H9 (cell line): Measurements from ENCODE around the gene OR5B3. TPM values are rescaled to one million over a fixed set of nuclear protein-coding genes. Genes with fewer than 3 reads are reported as not detected.

ENCODE experiments used
- DNase-seq: peaks from one replicate; pipeline ENCODE4 v3.0.0-alpha.2; 2017
- H2AFZ ChIP-seq: one replicate; pipeline ENCODE4 v1.6.1; 2013; ENCODE audit warnings: mild to moderate bottlenecking, low read length, control low read depth, moderate library complexity
- H2AK5ac ChIP-seq: 2 replicates; pipeline ENCODE4 v1.6.1; 2013; ENCODE audit warnings: low read length, control low read depth, mixed read lengths; ENCODE audit not compliant: insufficient read length
- H2BK120ac ChIP-seq: one replicate; pipeline ENCODE4 v1.6.1; 2013; ENCODE audit warnings: low read depth, mild to moderate bottlenecking, low read length, control low read depth, inconsistent platforms; ENCODE audit not compliant: poor library complexity, severe bottlenecking
- H2BK12ac ChIP-seq: 2 replicates; pipeline ENCODE4 v1.6.1; 2013; ENCODE audit warnings: low read length, control low read depth, mixed read lengths, low read depth; ENCODE audit not compliant: insufficient read length
- H2BK15ac ChIP-seq: 2 replicates; pipeline ENCODE4 v1.6.1; 2013; ENCODE audit warnings: low read depth, low read length, control low read depth
- H2BK20ac ChIP-seq: one replicate; pipeline ENCODE4 v1.6.1; 2013; ENCODE audit warnings: low read depth, mild to moderate bottlenecking, low read length, control low read depth, inconsistent platforms; ENCODE audit not compliant: poor library complexity, severe bottlenecking
- H2BK5ac ChIP-seq: 2 replicates; pipeline ENCODE4 v1.6.1; 2013; ENCODE audit warnings: low read length, control low read depth, mixed read lengths; ENCODE audit not compliant: insufficient read length
- H3K14ac ChIP-seq: 2 replicates; pipeline ENCODE4 v1.6.1; 2013; ENCODE audit warnings: low read length, control low read depth; ENCODE audit not compliant: insufficient read depth
- H3K18ac ChIP-seq: 2 replicates; pipeline ENCODE4 v1.6.1; 2013; ENCODE audit warnings: low read depth, mild to moderate bottlenecking, mixed read lengths, low read length, control low read depth; ENCODE audit not compliant: insufficient read length
- H3K23ac ChIP-seq: 2 replicates; pipeline ENCODE4 v1.6.1; 2013; ENCODE audit warnings: low read length, control low read depth, mixed read lengths, low read depth; ENCODE audit not compliant: insufficient read length
- H3K23me2 ChIP-seq: 2 replicates; pipeline ENCODE4 v1.6.1; 2013; ENCODE audit warnings: low read depth, mild to moderate bottlenecking, mixed read lengths, low read length, control low read depth; ENCODE audit not compliant: insufficient read length, poor library complexity, severe bottlenecking
- H3K27ac ChIP-seq: 2 replicates; pipeline ENCODE4 v1.5.1; 2013; ENCODE audit warnings: low read length, control low read depth, mixed read lengths, low read depth; ENCODE audit not compliant: insufficient read length
- H3K27me3 ChIP-seq: 2 replicates; pipeline ENCODE4 v1.6.1; 2013; ENCODE audit warnings: low read length, control low read depth, inconsistent platforms; ENCODE audit not compliant: insufficient read depth
- H3K4ac ChIP-seq: 2 replicates; pipeline ENCODE4 v1.6.1; 2013; ENCODE audit warnings: low read depth, mild to moderate bottlenecking, control low read depth, inconsistent platforms, low read length, moderate library complexity
- H3K4me1 ChIP-seq: 2 replicates; pipeline ENCODE4 v1.6.1; 2013; ENCODE audit warnings: low read length, control low read depth, inconsistent platforms; ENCODE audit not compliant: insufficient read depth
- H3K4me2 ChIP-seq: 2 replicates; pipeline ENCODE4 v1.6.1; 2013; ENCODE audit warnings: low read length, control low read depth, mixed read lengths; ENCODE audit not compliant: insufficient read length, insufficient read depth
- H3K56ac ChIP-seq: 2 replicates; pipeline ENCODE4 v1.6.1; 2013; ENCODE audit warnings: low read depth, mild to moderate bottlenecking, mixed read lengths, low read length, control low read depth; ENCODE audit not compliant: insufficient read length
- H3K79me1 ChIP-seq: 2 replicates; pipeline ENCODE4 v1.6.1; 2013; ENCODE audit warnings: low read depth, mild to moderate bottlenecking, moderate library complexity, low read length, control low read depth, inconsistent platforms; ENCODE audit not compliant: insufficient read depth, poor library complexity, severe bottlenecking
- H3K79me2 ChIP-seq: 2 replicates; pipeline ENCODE4 v1.6.1; 2013; ENCODE audit warnings: low read length, control low read depth, inconsistent platforms; ENCODE audit not compliant: insufficient read depth
- H3K9ac ChIP-seq: 2 replicates; pipeline ENCODE4 v1.6.1; 2013; ENCODE audit warnings: low read length, control low read depth, mixed read lengths; ENCODE audit not compliant: insufficient read length; ENCODE audit errors: extremely low read depth
- H3K9me3 ChIP-seq: one replicate; pipeline ENCODE4 v1.6.1; 2013; ENCODE audit warnings: low read depth, low read length, inconsistent platforms; ENCODE audit not compliant: control insufficient read depth
- H3T11ph ChIP-seq: one replicate; pipeline ENCODE4 v1.6.1; 2013; ENCODE audit warnings: mild to moderate bottlenecking, low read length, control low read depth, inconsistent platforms
- H4K20me1 ChIP-seq: one replicate; pipeline ENCODE4 v1.6.1; 2013; ENCODE audit not compliant: control insufficient read depth, insufficient read length, insufficient read depth
- H4K5ac ChIP-seq: 2 replicates; pipeline ENCODE4 v1.6.1; 2013; ENCODE audit warnings: low read depth, mild to moderate bottlenecking, mixed read lengths, low read length, control low read depth; ENCODE audit not compliant: insufficient read length
- H4K8ac ChIP-seq: replicated peaks from 2 replicates; pipeline ENCODE4 v1.6.1; 2013; ENCODE audit warnings: low read length, control low read depth, mixed read lengths, low read depth; ENCODE audit not compliant: insufficient read length
- H4K91ac ChIP-seq: 2 replicates; pipeline ENCODE4 v1.6.1; 2013; ENCODE audit warnings: low read depth, mild to moderate bottlenecking, moderate library complexity, mixed read lengths, low read length, control low read depth; ENCODE audit not compliant: insufficient read length
- H3K27ac Mint-ChIP-seq, 3 experiments: 2 replicates in 2 of 3; 3 replicates in 1 of 3; pipeline ENCODE4 v1.8.0; 2020 to 2021; ENCODE audit warnings: mixed read lengths in 3 of 3, mild to moderate bottlenecking in 1 of 3, moderate library complexity in 1 of 3
- H3K27me3 Mint-ChIP-seq: 2 replicates; pipeline ENCODE4 v1.8.0; 2021; ENCODE audit warnings: low read depth, mild to moderate bottlenecking, moderate library complexity, mixed read lengths
- H3K36me3 Mint-ChIP-seq, 3 experiments: 2 replicates in 2 of 3; 3 replicates in 1 of 3; pipeline ENCODE4 v1.8.0; 2020 to 2021; ENCODE audit warnings: low read depth in 3 of 3, mixed read lengths in 3 of 3; ENCODE audit not compliant: insufficient read depth in 1 of 3
- H3K4me1 Mint-ChIP-seq, 2 experiments: 2 replicates each; pipeline ENCODE4 v1.8.0; 2020; ENCODE audit warnings: mixed read lengths in 2 of 2
- H3K4me3 Mint-ChIP-seq, 2 experiments: 2 replicates in 1 of 2; 3 replicates in 1 of 2; pipeline ENCODE4 v1.8.0; 2020 to 2021; ENCODE audit warnings: mild to moderate bottlenecking in 2 of 2, mixed read lengths in 2 of 2, moderate library complexity in 1 of 2
- H3K9me3 Mint-ChIP-seq, 2 experiments: 2 replicates in 1 of 2; 3 replicates in 1 of 2; pipeline ENCODE4 v1.8.0; 2020; ENCODE audit warnings: mild to moderate bottlenecking in 2 of 2, mixed read lengths in 2 of 2, moderate library complexity in 1 of 2
- WGBS: extraction: QIAGEN DNeasy Blood & Tissue Kit; methylation state at CpG from one replicate; pipeline ENCODE4 v1.1.7; 2013; ENCODE audit warnings: missing lambda C conversion rate, low lambda C conversion rate, mixed read lengths; ENCODE audit not compliant: insufficient read length; ENCODE audit errors: extremely low coverage; 5-methylcytosine and 5-hydroxymethylcytosine counted together
- total RNA-seq: library from RNA; stranded (reverse); gene quantifications from 2 replicates; pipeline ENCODE4 v1.2.1, GENCODE V29; 2021
- TF ChIP-seq, protein P1 (sequence below): fragments of 200-600 bp; sonication (generic); conservative IDR thresholded peaks from 3 replicates; pipeline ENCODE4 v1.8.0; 2021; ENCODE audit warnings: antibody characterized with exemption, mild to moderate bottlenecking

The OR5B3 gene
- total RNA-seq, 1 experiment from 2014 or later: not detected

DNA sequence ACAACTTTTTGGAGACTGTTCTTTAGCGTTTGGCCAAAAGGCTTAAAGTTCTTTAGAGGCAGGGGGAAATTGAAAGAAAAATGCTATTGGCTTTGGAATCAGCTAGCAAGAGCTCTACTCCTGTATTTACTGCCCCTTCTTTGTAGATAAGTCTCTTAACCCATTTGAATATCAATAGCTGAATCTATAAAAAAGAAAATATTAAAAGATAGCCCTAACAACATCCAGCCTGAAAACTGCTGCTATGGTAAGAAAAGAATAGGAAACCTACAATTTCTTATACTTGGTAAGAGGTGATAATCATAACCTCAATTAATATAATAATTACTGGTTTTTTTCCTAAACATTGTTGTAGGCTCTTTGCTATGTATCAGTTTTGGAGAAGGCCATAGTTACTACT, 35.5 kb upstream of the OR5B3 start, which contains the start of gene OR5B12:
OR5B12 (minus strand) TSS at position 101 of the 400 bp plus-strand sequence. CDS start 2,085 bp downstream, outside the sequence.
- H3K27me3 ChIP-seq: no peaks in the 10 kb centered on the region
- H2BK20ac ChIP-seq: no peak within 1 kb of the TSS
- no peak within 1 kb of the TSS for H4K91ac ChIP-seq
- H3K4me2 ChIP-seq: no peak within 1 kb of the TSS
- no peaks in the 10 kb centered on the region for H3K79me1 ChIP-seq
- no peaks in the 10 kb centered on the region for H3K79me2 ChIP-seq
- H4K5ac ChIP-seq: no peak within 1 kb of the TSS
- H4K8ac ChIP-seq: no peak within 1 kb of the TSS
- Mint-ChIP-seq H3K27ac (no peak within 1 kb of the TSS), H3K36me3 (peaks cover 0 to 21% (median 7%) of the 10 kb centered on the region in 3 experiments; a peak in 5 of 7 replicates), H3K4me3 (no peak within 1 kb of the TSS), H3K27me3 (peaks cover 3% of the 10 kb centered on the region), H3K9me3 (peaks cover 16 to 31% of the 10 kb centered on the region in 2 experiments), H3K4me1 (no peaks in the 10 kb centered on the region)
- H3K9me3 ChIP-seq: no peaks in the 10 kb centered on the region
- H3K4ac ChIP-seq: no peak within 1 kb of the TSS
- H3K23me2 ChIP-seq: no peaks in the 10 kb centered on the region
- no peak within 1 kb of the TSS for H3K56ac ChIP-seq
- H3T11ph ChIP-seq: no peak within 1 kb of the TSS
- TF ChIP-seq, protein P1, sequence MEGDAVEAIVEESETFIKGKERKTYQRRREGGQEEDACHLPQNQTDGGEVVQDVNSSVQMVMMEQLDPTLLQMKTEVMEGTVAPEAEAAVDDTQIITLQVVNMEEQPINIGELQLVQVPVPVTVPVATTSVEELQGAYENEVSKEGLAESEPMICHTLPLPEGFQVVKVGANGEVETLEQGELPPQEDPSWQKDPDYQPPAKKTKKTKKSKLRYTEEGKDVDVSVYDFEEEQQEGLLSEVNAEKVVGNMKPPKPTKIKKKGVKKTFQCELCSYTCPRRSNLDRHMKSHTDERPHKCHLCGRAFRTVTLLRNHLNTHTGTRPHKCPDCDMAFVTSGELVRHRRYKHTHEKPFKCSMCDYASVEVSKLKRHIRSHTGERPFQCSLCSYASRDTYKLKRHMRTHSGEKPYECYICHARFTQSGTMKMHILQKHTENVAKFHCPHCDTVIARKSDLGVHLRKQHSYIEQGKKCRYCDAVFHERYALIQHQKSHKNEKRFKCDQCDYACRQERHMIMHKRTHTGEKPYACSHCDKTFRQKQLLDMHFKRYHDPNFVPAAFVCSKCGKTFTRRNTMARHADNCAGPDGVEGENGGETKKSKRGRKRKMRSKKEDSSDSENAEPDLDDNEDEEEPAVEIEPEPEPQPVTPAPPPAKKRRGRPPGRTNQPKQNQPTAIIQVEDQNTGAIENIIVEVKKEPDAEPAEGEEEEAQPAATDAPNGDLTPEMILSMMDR: no peak
- H2BK5ac ChIP-seq: no peak within 1 kb of the TSS
- H3K14ac ChIP-seq: no peak within 1 kb of the TSS
- DNase-seq: no peak
- no peak within 1 kb of the TSS for H3K23ac ChIP-seq
- H3K4me1 ChIP-seq: no peaks in the 10 kb centered on the region
- no CpG with 5 or more reads among the region's 1 CpG for WGBS
- H2BK15ac ChIP-seq: no peak within 1 kb of the TSS
- H2AFZ ChIP-seq: no peak within 1 kb of the TSS
- no peak within 1 kb of the TSS for H3K18ac ChIP-seq
- H4K20me1 ChIP-seq: no peaks in the 10 kb centered on the region
- no peak within 1 kb of the TSS for H2BK120ac ChIP-seq
- no peak within 1 kb of the TSS for H2BK12ac ChIP-seq
- no peak within 1 kb of the TSS for H2AK5ac ChIP-seq
- H3K9ac ChIP-seq: no peak within 1 kb of the TSS
- H3K27ac ChIP-seq: no peak within 1 kb of the TSS
